ENCODE data around the gene NOL9.
"Not testable (repeated sequence)": the region's sequence is repeated elsewhere in the genome, so short reads cannot be mapped to it uniquely, and the experiment has no call there.

Gene NOL9

DNA sequence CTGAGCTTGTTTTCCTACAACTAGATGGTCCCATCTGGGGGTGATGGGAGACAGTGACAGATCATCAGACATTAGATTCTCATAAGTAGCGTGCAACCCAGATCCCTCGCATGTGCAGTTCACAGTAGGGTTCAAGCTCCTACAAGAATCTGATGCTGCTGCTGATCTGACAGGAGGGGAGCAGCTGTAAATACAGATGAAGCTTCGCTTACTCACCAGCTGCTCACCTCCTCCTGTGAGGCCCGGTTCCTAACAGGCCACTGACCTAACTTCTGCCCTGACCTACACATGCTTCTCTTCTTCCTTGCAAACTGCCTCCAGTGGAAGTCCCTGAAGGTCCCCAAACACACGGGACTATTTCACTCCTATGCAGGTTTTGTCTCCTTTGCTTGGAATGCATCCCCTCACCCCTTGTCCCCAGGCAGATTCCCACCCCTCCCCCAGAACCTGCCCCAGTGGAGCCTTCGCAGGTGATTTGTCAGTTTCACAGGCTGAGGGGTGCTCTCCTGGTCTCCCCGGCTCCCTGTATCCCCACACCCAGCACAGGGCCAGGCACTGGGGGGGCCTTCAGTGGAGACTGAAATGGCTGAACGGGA is 19.8 kb upstream of the NOL9 start:
- in situ Hi-C loops (cut with MboI; ENCODE audit: low sequenced_read_pairs), result no loop called here

DNA sequence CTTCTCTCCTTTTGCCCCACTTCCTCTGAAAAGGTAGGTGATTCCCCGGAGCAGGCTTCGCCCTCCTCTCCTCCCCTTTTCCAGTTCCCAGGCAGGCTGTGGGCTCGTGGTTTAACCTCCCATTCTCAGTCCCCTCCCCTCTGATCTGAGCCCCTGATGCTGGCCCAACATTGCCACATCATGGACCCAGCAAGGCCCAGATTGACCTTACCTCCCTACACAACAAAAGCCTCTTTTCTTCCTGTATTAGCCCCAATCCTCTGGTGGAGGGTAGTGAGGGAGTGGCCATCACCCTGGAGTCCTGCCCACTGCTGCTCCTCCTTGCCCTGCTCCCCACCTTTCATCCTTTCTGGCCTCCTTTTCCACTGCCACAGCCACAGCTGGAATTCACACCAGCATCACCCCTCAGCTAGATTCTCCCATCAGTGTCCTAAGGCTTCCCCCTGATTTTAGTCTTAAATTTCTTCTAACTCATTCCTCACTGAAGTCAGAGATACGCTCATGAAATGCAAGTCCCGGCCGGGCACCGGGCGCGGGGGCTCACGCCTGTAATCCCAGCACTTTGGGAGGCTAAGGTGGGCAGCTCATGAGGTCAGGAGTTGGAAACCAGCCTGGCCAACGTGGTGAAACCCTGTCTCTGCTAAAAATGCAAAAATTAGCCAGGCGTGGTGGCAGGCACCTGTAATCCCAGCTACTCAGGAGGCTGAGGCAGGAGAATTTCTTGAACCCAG is 18.5 kb upstream of the NOL9 start:
- in situ Hi-C loops (cut with MboI; ENCODE audit: low sequenced_read_pairs), result no loop called here

GRCh38 chr1:6570987-6571386 is 16.7 kb upstream of the NOL9 start:
- in situ Hi-C loops (cut with MboI; ENCODE audit: low sequenced_read_pairs), result no loop called here

DNA sequence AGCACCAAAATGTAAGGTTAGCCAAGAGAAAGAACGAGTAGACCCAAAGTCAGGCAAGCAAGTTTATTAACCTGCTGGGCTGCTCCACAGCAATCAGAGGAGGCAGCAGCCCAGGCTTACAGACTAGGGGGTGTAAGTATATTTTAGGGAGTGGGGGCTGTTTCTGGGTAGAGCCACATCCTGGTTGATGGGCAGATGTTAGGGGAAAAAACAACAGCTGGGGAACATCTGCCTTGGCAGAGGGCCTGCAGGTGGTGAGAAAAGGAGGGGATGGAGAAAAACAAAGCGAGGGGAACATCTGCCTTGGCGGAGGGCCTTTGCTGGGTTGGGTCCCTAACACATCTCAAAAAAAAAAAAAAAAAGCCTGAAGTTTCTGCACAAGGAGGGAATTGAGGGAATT is 15.8 kb upstream of the NOL9 start:
- in situ Hi-C loops (cut with MboI; ENCODE audit: low sequenced_read_pairs), result no loop called here

DNA sequence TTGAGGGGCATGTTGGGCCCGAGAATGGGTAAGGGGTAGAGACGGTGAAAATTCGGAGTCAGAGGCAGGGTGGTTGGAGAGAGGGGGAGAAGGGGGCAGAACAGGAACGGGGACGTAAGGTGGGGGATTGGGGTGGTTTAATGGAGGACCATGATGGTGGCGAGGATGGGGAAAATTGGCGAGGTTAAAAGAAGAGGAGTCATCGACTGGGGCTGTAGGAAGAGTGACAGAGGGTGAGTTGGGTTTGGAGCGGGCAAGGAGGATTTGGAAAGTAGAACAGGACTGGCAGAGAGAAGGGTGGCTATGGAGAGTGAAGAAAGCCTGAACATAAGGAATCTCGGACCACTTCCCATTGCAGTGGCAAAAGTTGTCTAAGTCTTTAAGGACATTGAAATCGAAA is 14.7 kb upstream of the NOL9 start:
- in situ Hi-C loops (cut with MboI; ENCODE audit: low sequenced_read_pairs), result no loop called here

- in situ Hi-C loops (cut with MboI; ENCODE audit: low sequenced_read_pairs), result no loop called here
Observed at GRCh38 chr1:6560267-6560666, 6.0 kb upstream of the NOL9 start.

DNA sequence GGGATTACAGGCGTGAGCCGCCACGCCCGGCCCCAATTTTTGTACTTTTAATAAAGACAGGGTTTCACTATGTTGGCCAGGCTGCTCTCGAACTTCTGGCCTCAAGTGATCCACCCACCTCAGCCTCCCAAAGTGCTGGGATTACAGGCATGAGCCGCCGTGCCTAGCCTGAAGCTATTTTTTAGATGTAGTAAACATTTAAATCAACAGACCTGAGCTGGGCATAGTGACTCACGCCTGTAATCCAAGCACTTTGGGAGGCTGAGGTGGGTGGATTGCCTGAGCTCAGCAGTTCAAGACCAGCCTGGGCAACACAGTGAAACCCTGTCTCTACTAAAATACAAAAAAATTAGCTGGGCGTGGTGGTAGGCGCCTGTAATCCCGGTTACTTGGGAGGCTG is 4.8 kb upstream of the NOL9 start:
- in situ Hi-C loops (cut with MboI; ENCODE audit: low sequenced_read_pairs), result not testable (repeated sequence)

DNA sequence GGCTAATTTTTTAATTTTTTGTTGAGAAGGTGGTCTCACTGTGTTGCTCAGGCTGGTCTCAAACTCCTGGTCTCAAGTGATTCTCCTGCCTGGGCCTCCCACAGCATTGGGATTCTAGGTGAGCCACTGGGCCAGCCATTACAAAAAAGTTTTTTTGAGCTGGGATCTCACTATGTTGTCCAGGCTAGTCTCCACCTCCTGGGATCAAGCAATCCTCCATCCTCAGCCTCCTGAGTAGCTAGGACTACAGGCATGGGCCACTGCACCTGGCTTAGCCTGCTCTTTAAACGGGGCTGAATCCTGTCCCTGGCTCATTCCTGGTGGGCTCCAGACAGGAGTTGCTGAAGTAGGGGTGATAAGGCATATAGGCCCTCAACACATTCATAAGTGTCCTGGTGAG is 3.3 kb upstream of the NOL9 start:
- in situ Hi-C loops (cut with MboI; ENCODE audit: low sequenced_read_pairs), result no loop called here

- in situ Hi-C loops (cut with MboI; ENCODE audit: low sequenced_read_pairs), result no loop called here
Observed at GRCh38 chr1:6554907-6555778, 830 bp upstream of the NOL9 start, which contains the start of gene TAS1R1. Gene TAS1R1 (plus strand): TSS chr1:6555307. CDS start chr1:6555374, 67 bp downstream.

- in situ Hi-C loops (cut with MboI; ENCODE audit: low sequenced_read_pairs), result no loop called here
Observed at GRCh38 chr1:6547301-6547700, 7.0 kb downstream of the NOL9 start.

GRCh38 chr1:6546326-6546725 is 8.0 kb downstream of the NOL9 start:
- in situ Hi-C loops (cut with MboI; ENCODE audit: low sequenced_read_pairs), result no loop called here

DNA sequence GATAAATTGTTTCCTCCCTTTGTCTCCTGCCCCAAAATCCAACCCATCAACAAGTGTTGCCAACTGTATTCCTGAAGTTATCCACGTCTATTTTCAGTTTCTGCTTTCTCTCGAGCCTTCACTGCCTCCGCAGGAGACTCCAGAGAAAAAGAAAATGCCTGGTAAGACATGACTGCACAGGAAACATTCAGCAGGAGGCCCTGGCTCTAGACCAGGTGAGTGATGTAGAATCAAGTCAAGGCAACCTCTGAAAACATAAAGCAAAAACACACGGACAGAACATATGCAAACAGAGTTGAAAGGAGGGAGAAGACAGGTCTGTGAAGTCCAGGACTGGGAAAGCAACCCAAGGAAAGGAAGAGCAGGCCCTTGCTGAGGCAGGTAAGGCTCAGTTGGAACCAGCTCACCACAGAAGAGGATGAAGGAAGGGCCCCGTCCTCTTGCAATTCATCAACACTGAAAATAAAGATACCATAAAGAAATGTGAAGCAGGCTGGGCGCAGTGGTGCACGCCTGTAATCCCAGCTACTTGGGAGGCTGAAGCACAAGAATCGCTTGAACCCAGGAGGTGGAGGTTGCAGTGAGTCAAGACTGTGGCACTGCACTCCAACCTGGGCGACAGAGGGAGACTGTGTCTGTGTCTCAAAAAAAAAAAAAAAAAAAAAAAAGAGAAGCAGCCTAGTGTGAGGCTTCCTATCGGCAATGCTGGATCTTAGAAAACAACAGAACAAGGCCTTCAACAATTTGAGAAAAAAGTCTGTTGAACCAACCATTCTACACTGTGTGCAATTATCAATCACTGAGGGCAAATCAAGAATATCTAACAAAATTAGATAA is 8.8 kb downstream of the NOL9 start:
- in situ Hi-C loops (cut with MboI; ENCODE audit: low sequenced_read_pairs), result no loop called here

GRCh38 chr1:6544831-6545230 is 9.5 kb downstream of the NOL9 start:
- in situ Hi-C loops (cut with MboI; ENCODE audit: low sequenced_read_pairs), result no loop called here

DNA sequence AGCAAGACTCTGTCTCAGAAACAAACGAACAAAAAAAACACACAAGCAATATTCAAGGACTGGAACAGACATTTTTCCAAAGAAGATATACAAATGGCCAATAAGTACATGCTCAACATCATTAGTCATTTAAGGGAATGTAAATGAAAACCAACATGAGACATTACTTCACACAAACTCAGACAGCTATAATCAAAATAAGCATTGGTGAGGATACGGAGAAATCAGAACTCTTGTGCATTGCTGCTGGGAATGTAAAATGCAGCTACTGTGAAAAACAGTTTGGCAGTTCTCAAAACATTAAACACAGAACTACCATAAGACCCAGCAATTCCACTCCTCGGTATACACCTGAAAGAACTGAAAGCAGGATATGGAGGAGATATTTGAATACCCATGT is 15.4 kb downstream of the NOL9 start:
- in situ Hi-C loops (cut with MboI; ENCODE audit: low sequenced_read_pairs), result no loop called here

- in situ Hi-C loops (cut with MboI; ENCODE audit: low sequenced_read_pairs), result no loop called here
Observed at GRCh38 chr1:6536291-6536690, 18.0 kb downstream of the NOL9 start.

- in situ Hi-C loops (cut with MboI; ENCODE audit: low sequenced_read_pairs), result no loop called here
Observed at GRCh38 chr1:6535214-6535613, 19.1 kb downstream of the NOL9 start.

GRCh38 chr1:6534248-6534822 is 20.0 kb downstream of the NOL9 start:
- in situ Hi-C loops (cut with MboI; ENCODE audit: low sequenced_read_pairs), result no loop called here

- in situ Hi-C loops (cut with MboI; ENCODE audit: low sequenced_read_pairs), result no loop called here
Observed at GRCh38 chr1:6531996-6532395, 22.3 kb downstream of the NOL9 start.

GRCh38 chr1:6530504-6531160 is 23.7 kb downstream of the NOL9 start:
- in situ Hi-C loops (cut with MboI; ENCODE audit: low sequenced_read_pairs), result no loop called here

DNA sequence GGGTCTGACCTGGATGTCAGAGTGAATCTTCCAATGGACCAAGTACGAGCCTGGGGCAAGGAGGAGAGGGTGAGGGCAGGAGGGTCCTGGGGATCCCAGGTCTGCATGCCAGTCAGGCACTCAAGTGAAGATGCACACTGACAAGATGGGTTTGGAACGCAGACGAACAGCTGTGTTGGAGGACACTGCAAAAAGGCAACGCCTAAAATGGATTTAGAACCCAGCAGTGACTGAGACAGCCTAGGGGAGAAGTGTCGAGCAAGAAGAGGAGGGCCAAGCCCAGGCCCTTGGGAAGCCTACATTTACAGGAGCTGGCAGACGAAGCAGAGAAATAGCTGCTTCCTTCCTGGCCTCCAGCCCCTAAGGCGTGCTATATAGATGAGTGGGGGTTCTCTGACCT is 25.8 kb downstream of the NOL9 start:
- in situ Hi-C loops (cut with MboI; ENCODE audit: low sequenced_read_pairs), result no loop called here
